Daoy (cell line): ENCODE measurements around the gene CDH20. TPM values are rescaled to one million over a fixed set of nuclear protein-coding genes. Genes with fewer than 3 reads are reported as not detected.
A peak's percentile ranks its signal among the peaks of the same experiment; 100 is the strongest.
"Not testable (repeated sequence)": the region's sequence is repeated elsewhere in the genome, so short reads cannot be mapped to it uniquely, and the experiment has no call there.

ENCODE experiments used
- DNase-seq: peaks from one replicate; pipeline ENCODE4 v3.0.0-alpha.2; 2015; ENCODE audit warnings: low read depth
- total RNA-seq: library from RNA; depleted of rRNA; stranded (reverse); fragments of >200 nt; shearing (Covaris generic); gene quantifications from 2 replicates; pipeline ENCODE4 v1.2.3, GENCODE V29; 2014

The CDH20 gene
- total RNA-seq, 1 experiment from 2014 or later: not detected

GRCh38 chr18:61348230-61348629, 15.0 kb downstream of the CDH20 start:
- peak; percentile 59 for DNase-seq

- DNase-seq: no peak
Measured at GRCh38 chr18:61350578-61350977, 17.3 kb downstream of the CDH20 start.

GRCh38 chr18:61352059-61352458, 18.8 kb downstream of the CDH20 start:
- no peak for DNase-seq

GRCh38 chr18:61352611-61353010, 19.4 kb downstream of the CDH20 start:
- no peak for DNase-seq

GRCh38 chr18:61360404-61361383, 27.5 kb downstream of the CDH20 start:
- DNase-seq: no peak

GRCh38 chr18:61362511-61362910, 29.3 kb downstream of the CDH20 start:
- no peak for DNase-seq

- DNase-seq: no peak
Measured at GRCh38 chr18:61364953-61365352, 31.7 kb downstream of the CDH20 start.

GRCh38 chr18:61368001-61368400, 34.8 kb downstream of the CDH20 start:
- DNase-seq: no peak

- DNase-seq: not testable (repeated sequence)
Measured at GRCh38 chr18:61369671-61370070, 36.4 kb downstream of the CDH20 start.

- DNase-seq: no peak
Measured at GRCh38 chr18:61371111-61371510, 37.9 kb downstream of the CDH20 start.

- no peak for DNase-seq
Measured at GRCh38 chr18:61379827-61380226, 46.6 kb downstream of the CDH20 start.

GRCh38 chr18:61388010-61388409, 54.8 kb downstream of the CDH20 start:
- peak; percentile 12 for DNase-seq

GRCh38 chr18:61394983-61395382, 61.8 kb downstream of the CDH20 start:
- no peak for DNase-seq

GRCh38 chr18:61397222-61397621, 64.0 kb downstream of the CDH20 start:
- DNase-seq: no peak

- DNase-seq: peak; percentile 31
Measured at GRCh38 chr18:61398961-61399705, 65.9 kb downstream of the CDH20 start.

- no peak for DNase-seq
Measured at GRCh38 chr18:61400016-61400635, 66.9 kb downstream of the CDH20 start.

GRCh38 chr18:61400716-61401115, 67.5 kb downstream of the CDH20 start:
- DNase-seq: peak; percentile 53

- DNase-seq: no peak
Measured at GRCh38 chr18:61402726-61403125, 69.5 kb downstream of the CDH20 start.

GRCh38 chr18:61413396-61413795, 80.2 kb downstream of the CDH20 start:
- no peak for DNase-seq

GRCh38 chr18:61414086-61414485, 80.9 kb downstream of the CDH20 start:
- DNase-seq: no peak

GRCh38 chr18:61419763-61420162, 86.5 kb downstream of the CDH20 start:
- no peak for DNase-seq

GRCh38 chr18:61420218-61420885, 87.1 kb downstream of the CDH20 start:
- no peak for DNase-seq
